ENCODE measurements around the gene IRX3.

Gene IRX3

DNA sequence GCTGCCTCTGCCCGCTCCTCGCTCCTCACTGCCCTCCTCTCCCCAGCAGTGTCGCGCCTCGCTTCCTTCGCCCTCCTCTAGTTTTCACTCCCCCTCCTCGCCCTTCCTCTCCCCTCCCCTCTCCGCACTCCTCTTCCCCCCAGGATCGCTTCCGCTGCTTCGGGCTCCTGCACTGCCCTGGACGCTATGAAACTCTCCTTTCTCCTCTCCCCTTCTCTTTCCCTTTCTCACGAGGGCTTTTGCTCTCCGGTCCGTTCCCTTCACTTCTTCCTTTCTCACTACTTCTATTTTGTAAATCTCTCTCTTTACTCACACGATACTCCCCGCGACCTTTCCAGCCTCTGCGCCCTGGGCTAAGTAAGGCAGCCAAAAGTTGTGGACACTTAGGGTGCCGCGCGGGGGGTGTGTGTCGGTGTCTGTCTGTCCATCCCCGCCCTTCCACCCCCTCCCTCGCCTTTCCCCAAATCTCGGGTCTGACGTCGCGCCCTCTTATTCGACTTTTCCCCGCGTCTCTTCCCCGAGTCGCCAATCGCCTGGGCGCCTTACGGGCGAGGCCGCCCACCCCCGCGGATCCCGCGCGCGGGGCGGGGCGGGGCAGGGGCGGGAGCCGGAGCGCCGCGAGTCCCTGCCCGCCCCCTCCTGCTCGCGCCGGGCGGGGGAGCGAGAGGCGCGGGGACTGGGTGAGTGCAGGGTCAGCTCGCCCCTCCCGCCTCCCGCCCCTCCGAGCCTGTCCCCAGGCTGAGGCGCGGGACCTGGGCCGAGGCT, at the start of gene IRX3:
Gene IRX3, minus strand, starts transcription at position 422 of the 765 bp plus-strand sequence. CDS start 737 bp downstream, outside the sequence.
- no peak for DNase-seq

DNA sequence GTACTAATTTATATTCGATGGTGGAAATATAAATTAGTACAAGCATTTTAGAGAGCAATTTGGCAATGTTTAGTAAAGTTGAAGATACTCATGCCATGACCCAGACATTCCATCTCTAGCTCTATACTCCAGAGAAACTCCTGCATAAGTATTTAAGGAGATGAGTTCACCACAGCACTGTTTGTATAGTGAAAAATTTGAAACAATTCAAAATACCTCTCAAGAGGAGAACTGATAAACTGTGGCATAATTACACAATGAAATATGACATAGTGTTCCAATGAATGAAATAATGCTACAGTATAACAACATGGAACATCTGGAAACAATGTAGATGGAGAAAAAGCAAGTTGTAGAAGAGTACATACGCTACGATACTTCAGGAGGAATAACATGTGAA, 48.6 kb upstream of the IRX3 start:
- no peak for DNase-seq

DNA sequence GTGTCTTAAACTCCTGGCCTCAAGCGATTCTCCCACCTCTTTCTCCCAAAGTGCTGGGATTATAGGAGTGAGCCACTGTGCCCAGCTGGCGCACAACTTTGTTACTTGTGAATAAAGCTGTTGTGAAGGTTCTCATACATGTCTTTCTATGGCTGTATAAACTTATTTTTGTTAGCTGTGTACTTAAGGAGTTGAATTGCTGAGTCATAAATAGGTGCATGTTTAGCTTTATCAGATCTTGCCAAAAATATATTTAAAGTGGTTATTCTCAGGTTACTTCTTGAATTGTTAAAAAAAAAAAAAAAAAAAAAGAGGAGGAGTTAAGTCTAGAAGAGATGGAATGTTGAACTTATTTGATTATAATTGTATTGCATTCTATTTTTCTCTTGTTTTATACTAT, 47.6 kb upstream of the IRX3 start:
- DNase-seq: no peak

DNA sequence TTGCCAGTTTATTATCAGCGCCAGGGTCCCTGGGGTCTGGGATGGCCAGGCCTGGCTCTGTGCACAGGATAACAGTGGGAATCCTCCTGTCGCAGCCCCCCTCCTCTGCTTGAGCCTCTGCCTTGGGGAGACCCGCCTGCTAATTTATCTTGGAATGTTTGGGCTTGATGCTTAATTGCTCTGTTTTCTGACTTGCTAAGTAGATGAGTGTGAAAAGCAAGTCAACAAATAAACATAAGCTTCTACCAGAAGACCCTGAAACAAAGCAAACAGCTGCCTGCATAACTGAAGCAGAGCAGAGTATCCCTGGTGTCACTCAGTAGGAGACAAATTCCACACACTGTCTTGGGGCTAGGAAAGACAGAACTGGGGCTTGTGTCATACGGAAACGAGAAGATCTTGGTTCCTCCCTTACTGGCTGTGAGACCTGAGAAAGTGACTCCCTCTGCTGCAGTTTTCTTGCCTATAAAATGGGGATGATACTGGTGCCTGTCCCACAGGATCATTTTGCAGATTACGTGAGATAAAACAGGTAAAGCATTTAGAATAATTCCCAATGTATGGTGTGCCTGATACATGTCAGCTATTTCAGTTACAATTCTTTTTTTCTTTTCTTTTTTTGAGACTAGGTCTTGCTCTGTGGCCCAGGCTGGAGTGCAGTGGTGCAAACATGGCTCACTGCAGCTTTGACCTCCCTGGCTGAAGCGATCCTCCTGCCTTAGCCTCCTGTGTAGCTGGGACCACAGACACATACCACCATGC, 44.8 kb upstream of the IRX3 start:
- no peak for DNase-seq

DNA sequence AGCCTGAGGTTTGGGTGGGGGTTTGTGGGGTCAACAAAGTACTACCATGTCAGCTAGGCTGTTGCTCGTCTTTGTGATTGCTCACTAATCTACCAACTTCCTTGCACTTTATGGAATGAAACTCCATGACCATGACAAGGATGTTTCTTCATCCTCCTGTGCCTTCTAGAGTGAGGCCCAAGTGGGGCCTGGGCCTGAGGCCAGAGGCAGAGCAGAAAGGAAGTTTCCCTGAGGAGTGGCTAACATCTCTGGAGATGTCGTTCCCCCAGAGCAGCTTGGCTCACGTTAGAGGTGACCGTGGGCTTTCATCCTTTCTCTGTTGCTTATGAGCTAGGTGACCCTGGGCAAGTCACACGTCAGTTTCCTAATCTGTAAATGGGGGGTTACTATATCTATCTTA, 41.0 kb upstream of the IRX3 start:
- DNase-seq: no peak

DNA sequence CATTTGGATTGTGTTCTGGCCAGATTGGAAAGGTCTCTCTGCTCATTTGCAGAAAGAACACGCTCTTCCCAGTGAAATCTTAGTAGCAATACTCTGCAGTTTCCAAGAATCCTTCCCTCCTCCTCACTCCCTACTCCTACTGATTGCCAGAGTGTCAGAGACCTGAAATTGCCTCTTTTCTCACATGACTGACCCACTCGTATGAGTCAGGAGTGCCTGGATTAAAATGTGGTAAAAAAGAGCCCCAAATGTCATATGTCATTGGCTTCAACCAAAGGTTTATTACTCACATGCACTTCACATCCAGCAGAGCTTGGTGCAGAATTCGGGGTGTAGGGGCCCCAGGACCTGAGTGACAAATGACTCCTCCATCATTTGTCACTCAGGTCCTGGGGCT, 39.7 kb upstream of the IRX3 start:
- no peak for DNase-seq

DNA sequence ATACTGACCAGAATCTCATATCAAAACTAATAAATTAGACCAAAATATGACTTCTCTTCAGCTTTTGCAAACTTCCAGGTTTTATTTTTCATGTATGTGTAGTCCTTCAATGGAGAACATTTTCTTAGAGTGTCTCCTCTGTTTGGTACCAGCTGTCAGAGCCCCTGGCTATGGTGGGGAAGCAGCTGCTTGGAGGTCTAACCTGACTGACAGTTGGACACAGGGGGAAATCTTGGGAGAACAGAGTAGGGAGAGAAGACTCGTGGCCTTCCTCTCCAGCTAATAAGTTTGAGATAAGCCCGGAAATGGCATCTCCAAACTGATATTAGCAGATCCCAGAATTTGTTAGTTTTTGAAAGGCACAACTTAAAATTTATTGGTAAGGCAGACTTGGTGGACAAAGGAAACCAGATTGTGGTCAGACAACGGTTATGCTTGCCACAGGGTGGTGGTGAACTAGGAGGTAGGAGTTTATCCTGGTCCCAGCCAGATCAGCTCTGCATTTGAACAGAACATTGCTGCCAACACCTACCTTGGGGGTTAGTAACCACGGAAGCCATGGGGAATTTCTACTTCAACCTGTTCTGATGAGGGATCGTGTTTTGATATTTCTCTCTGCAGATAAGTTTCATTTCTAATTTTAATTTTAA, 39.2 kb upstream of the IRX3 start:
- no peak for DNase-seq

DNA sequence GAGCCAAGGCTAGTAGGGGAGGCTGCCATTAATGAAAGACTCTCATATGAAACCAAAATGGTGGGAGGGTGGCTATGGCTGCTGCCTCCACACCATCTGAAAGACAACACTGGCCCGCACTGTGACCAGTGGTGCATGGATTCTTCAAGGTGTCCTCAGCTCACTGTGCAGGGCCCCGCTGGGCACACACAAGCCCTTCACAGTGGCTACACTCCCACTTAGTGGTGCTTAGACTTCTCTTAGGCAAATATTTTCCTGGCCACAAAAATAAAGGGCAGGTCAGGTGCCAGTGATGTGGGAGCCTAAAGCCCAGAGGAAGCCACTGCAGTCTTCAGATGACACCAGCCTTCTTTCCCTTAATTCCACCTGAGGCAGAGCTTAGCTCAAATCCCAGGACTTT, 38.1 kb upstream of the IRX3 start:
- DNase-seq: no peak

DNA sequence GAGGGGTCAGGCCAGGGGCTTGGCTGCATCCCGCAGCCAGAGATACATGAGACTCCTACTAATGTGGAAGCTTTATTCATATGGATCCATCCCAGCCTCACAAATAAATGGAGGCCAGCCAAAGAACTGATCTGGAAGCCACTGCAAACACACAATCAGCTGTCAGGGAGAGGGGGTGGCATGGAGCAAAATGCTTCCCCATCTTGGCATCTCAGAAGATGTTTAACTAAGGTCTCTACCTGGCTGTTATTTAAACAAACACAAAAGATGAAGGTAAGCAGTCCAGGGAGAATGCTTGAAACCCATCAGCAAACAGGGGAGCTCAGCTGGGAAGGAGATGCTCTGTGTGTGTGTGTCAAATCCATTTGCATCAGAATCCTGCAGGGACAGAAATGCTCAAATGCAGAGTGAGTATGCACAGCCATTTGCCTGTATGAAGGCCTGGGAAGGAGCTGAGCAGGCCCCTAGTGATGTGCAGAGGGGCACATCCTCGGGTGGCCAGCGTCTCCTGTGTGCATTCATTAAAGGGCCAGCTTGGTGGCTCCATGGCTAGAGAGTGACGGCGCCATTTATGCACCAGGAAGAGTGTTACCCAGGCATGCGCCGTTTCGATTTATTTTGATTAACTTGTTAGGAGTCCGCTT, 34.2 kb upstream of the IRX3 start:
- no peak for DNase-seq

DNA sequence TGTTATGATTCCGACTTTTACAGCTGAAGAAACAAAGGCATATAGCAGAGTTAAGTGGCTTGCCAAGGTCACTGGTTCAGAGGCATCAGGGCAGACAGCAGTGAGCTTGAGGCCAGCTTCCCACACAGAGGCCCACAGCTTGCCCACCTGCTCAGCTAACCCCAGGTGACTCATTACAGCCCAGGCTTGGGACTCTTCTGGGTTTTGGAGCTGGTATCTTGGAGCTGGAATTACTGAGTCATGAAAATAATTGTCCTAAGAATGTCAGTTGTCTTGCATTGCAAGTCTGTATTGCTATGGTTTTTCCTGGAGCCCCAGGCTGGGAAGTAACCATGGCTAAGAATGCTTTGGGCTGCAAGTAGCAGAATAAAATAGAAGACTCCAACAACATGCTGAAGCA, 32.4 kb upstream of the IRX3 start:
- no peak for DNase-seq

DNA sequence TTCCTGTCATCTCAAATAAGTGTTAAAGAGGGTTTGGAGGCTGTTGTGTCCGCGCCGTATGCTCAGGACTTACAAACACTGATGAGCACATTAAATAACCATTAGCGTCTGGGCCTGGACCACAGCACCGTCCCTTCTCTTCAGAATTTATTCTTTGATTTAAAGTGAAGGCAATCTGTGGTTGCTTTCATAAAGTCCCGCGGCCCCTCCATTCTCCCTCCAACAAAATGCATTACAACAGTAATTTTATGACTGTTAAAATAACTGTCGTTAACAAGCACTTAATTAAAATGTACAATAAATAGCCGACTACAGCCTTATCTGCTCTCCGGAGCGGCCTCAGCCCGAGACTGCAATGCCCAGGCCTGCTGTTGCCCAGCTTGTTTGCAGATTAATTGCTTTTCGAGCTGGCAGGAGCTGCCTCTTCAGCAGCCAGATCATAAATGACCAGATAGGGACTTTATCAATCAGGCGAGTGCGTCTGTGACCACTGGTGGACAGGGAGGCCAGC, 30.6 kb upstream of the IRX3 start:
- DNase-seq: no peak

DNA sequence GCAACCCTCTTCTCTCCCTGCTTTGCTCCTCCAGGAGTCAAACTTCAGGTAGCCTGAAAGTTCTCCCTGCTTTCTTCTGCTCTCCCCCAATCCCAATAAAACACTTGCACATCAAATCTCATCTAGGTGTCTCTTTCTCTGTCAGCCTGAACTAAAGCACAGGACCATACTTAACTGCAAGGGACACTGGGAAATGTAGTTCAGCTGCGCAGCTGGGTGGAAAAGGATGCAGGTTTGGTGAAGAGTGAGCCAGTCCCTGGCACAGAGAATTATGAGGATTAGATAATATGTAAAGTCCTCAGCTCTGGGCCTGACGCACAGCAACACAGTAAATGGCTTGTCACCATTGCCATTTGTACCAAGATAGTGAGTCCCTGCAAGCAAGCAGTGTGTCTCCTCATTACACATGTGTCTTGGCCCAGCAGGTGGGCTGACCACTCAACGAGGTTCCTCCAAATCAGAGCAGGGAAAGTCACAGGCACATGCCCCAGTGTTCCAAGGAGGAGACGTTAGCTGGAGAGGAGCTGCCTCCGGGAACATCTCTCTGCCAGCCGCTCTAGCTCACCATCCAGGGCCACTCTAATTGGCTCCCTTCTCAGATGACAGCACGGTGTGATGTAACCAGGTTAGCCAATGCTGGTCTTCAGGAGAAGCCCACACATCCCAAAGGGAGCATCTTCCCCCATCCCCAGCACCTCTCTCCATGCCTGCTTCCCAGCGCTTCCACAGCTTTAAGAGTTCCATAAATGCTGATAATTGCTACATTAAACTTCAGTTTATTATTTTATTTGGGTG, 29.7 kb upstream of the IRX3 start:
- no peak for DNase-seq

DNA sequence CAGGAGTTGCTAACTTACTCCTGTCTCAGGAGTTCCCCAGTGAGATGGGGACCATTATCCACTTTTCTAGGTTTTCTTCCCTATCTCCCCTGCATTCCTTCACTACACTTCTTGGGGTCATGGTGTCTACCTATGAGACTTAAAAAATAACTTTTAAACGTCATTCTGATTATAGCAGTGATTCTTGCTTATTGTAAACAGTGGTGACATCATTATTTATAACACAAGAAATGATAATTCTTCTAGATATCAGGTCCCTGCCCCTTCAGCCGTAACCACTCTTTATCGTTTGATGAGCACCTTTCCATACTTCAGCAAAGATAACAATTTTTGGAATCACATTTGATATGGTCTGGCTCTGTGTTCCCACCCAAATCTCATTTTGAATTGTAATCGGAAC, 27.2 kb upstream of the IRX3 start:
- no peak for DNase-seq

DNA sequence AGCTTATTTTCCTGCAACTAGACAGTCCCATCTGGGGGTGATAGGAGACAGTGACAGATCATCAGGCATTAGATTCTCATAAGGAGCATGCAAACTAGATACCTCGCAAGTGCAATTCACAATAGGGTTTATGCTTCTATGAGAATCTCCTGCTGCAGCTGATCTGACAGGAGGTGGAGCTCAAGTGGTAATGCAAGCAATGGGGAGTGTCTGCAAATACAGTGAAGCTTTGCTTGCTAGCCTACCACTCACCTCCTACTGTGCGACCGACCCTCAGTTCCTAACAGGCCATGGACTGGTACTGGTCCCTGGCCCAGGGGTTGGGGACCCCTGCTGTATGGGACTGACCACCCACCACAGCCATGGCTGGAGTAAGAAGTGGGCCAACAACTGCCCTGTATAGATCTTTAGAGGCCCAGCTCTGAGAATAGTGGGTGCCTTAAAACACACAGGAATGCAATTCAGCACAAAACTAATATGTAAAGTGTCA, 26.0 kb upstream of the IRX3 start:
- no peak for DNase-seq

DNA sequence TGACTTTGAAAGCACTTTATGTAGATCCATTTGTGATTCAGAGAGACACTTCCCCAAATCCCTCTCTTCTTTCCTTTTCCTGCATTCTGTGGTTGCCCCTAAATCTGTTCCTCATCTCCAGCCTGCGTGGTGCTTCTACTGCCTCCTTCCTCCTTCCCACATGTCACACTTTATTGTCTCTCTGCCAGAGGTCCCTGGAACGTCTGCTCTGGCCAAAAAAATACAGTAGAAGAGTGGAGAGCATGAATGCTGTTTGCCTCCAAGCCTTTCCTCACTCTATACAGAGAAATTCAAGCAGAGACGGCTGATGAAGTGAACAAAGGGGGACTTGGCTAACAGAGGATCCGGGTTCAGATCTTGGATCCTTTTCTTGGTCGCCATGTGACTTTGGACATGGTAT, 22.8 kb upstream of the IRX3 start:
- DNase-seq: no peak

DNA sequence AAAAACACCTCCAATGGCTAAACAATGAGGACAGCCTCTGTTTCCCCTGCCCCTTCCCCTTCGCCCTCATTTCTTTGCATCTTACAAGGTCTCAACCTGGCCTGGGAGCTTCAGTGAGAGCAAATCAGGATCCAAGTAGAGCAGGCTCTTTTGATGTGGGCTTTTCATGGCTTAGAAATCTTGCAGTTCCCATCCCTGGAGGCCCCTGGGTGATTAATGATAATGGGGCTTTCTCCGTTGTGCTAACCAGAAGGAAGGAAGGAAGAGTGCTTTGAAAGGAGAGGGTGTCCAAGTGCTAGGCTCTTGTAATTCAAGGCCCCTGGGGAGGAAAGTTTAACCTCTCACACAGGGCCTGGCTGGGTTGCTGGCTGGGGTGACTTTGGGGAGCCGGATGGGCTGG, 18.5 kb upstream of the IRX3 start:
- DNase-seq: no peak

DNA sequence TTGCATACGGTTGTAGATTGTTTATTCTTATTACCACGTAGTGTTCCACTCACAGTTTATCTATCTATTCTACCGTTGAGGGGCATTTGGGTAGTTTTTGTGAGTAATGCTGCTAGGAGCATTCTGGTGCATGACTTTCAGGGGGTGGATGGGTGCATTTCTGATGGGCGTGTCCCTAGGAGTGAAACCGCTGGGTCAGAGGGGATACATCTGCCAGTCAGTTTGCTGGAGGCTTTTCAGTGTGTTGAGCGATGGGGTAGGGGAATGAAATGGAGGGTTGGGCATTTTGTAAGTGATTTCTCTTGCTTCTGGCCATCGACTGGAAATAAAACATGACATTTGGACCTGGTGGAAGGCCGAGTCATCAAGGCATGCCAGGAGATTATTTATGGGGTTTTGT, 17.0 kb upstream of the IRX3 start:
- DNase-seq: no peak

DNA sequence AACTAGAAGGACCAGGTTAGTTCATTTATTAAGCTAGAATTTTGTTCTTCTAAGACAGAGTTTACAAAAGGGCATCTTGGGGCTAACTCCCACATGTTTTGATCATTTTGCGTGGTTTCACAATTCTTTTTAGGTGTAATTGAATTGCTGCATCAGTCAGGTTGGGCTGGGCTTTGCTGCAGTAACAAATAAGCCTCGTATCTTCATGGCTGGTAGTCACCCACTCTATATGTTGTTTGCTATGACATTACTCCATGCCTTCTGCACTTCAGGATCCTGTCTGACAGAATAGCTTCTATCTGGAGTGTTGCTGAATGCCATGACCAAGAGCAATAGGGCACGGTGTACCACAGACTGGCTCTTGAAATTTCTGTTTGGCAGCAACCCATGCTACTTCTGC, 10.6 kb upstream of the IRX3 start:
- no peak for DNase-seq

DNA sequence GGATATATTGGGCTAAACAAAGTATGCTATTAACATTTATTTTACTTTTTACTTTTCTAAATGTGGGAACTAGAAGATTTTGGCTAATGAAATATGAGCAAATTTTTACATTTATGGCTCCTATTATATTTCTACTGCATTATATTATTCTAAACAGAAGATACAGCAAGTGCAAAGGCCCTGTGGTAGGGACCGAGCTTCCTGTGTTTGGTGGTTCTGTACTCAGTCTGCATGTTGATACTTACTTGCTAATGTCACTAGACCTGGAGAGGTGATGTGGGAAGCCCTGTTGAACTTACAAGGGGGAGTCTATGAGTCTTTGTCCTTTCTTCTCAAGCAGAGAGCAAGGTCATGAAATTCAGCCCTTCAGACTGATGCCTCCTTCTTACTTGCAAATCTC, 10.0 kb upstream of the IRX3 start:
- DNase-seq: no peak

DNA sequence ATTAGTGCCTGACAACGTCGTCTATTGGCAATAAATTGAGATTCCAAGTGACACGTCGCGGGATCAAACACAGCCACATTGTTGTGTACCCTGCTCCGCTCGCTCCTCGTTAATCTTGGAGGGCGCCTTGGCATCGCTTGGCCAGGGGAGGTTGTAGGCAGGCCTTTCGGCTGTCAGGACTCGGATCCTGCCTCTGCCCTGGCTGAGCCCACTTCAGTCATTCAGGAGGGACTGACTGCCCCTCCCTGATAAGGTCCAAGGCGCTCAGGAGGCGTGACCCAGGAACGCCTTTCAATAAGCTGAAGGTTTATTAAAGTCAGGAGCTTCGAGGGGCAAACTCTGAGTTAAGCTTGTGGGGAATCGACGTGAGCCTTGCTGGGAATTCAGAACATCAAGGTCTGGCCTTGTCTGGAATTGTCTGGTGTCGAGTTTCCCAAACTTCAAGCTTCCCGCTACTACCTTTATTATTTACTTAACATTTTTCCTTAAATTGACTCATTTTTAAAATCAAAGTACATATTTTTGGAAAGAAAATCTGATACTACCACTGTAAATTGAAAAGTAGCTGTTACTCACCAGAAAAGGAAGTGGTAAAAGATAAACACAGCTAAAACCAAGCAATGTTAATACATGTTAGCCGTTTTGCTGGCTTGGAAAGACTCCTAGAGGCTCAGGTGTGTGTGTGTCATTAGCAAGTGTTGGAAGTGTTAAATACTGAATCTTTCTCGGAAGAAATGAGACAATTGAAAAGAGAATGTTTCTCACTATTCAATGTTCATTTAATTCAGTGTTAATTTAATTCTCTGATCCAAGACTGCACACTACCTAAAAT, 5.3 kb upstream of the IRX3 start:
- DNase-seq: no peak

Measured in CD4-positive, alpha-beta T cell treated with Interleukin-17A for 1 hour (primary cell).